Panc1 (cell line): ENCODE data around the gene HOXA5. TPM values are rescaled to one million over a fixed set of nuclear protein-coding genes. Genes with fewer than 3 reads are reported as not detected.

ENCODE experiments used
- ATAC-seq: fragments of 200-7000 bp; cut with Tn5 transposase; 2 replicates; pipeline ENCODE4 v1.9.1; 2020; ENCODE audit warnings: mild to moderate bottlenecking, moderate library complexity
- BruUV-seq: library from RNA; stranded (reverse); fragments of 400-500 nt; replicated peaks from 2 replicates; lab custom pipeline; 2021; lab: Mats Ljungman, UMichigan
- CTCF ChIA-PET: fragments of 300-600 bp; sonication (Branson Sonifier 250); formaldehyde crosslinking; loops from one replicate; lab custom pipeline; 2022; ENCODE audit warnings: antibody characterized with exemption; lab: Charles Lee
- POLR2A ChIA-PET: fragments of 300-600 bp; sonication (Branson Sonifier 250); formaldehyde crosslinking; loops from one replicate; lab custom pipeline; 2022; ENCODE audit warnings: antibody characterized with exemption; lab: Charles Lee
- DNase-seq: peaks from one replicate; pipeline ENCODE4 v3.0.0-alpha.2; 2010; ENCODE audit warnings: low read depth, low spot score
- H3K27ac ChIP-seq: 2 replicates; pipeline ENCODE4 v1.5.1; 2011; ENCODE audit warnings: mild to moderate bottlenecking, low read length, inconsistent platforms
- H3K27me3 ChIP-seq: fragments of 200-500 bp; sonication (Bioruptor generic); 2 replicates; pipeline ENCODE4 v1.6.0; 2014; ENCODE audit warnings: low read length, inconsistent platforms; ENCODE audit not compliant: control insufficient read depth, insufficient read depth
- H3K36me3 ChIP-seq: fragments of 200-500 bp; sonication (Bioruptor generic); 2 replicates; pipeline ENCODE4 v1.5.1; 2014; ENCODE audit warnings: inconsistent platforms, mild to moderate bottlenecking, low read length, moderate library complexity; ENCODE audit not compliant: control insufficient read depth, insufficient read depth
- H3K4me1 ChIP-seq: 2 replicates; pipeline ENCODE4 v1.5.1; 2011; ENCODE audit warnings: inconsistent platforms, mild to moderate bottlenecking, low read length, moderate library complexity; ENCODE audit not compliant: control insufficient read depth, insufficient read depth
- H3K4me3 ChIP-seq, 2 experiments: 2 replicates each; pipeline ENCODE4 v1.5.1; 2011 to 2012; ENCODE audit warnings: low read depth in 2 of 2, low read length in 2 of 2, mild to moderate bottlenecking in 2 of 2, inconsistent platforms in 1 of 2, moderate library complexity in 1 of 2
- H3K9me3 ChIP-seq: fragments of 200-500 bp; sonication (Bioruptor generic); 2 replicates; pipeline ENCODE4 v1.5.1; 2014; ENCODE audit warnings: low read depth, mild to moderate bottlenecking, inconsistent platforms, low read length, moderate library complexity; ENCODE audit not compliant: control insufficient read depth, insufficient read depth
- POLR2AphosphoS5 ChIP-seq: IDR thresholded peaks from 2 replicates; pipeline ENCODE4 v1.6.1; 2012; ENCODE audit warnings: mild to moderate bottlenecking, low read depth, low read length, moderate library complexity
- SIN3A ChIP-seq: IDR thresholded peaks from 2 replicates; pipeline ENCODE4 v1.6.1; 2012; ENCODE audit warnings: low read depth, mild to moderate bottlenecking, low read length, moderate library complexity, borderline replicate concordance; ENCODE audit not compliant: insufficient read depth
- TCF7L2 ChIP-seq: IDR thresholded peaks from 2 replicates; pipeline ENCODE4 v1.6.1; 2011; ENCODE audit warnings: mild to moderate bottlenecking, low read depth, low read length, inconsistent platforms
- in situ Hi-C: cut with HindIII; loops from 2 replicates; pipeline ENCODE4 v1.10.0; 2016; ENCODE audit warnings: low sequenced_read_pairs, low pct_unique_long_range_greater_than_20kb
- intact Hi-C: fragments of 100-400 bp; cut with micrococcal nuclease; formaldehyde crosslinking; loops from one replicate; pipeline ENCODE4 v1.10.0; 2022; ENCODE audit not compliant: unreplicated experiment
- total RNA-seq: library from RNA; stranded (reverse); gene quantifications from one replicate; pipeline ENCODE4 v1.2.1, GENCODE V29; 2021; ENCODE audit not compliant: unreplicated experiment
- TF ChIP-seq, protein P1 (sequence below), 2 experiments: IDR thresholded peaks; 2 replicates each; pipeline ENCODE4 v1.6.1; 2011 to 2012; ENCODE audit warnings: low read depth in 2 of 2, control low read depth in 1 of 2, low read length in 1 of 2, mild to moderate bottlenecking in 1 of 2, moderate library complexity in 1 of 2; ENCODE audit not compliant: insufficient read depth in 1 of 2
- TF ChIP-seq, protein P2 (sequence below): fragments of 450-650 bp; IDR thresholded peaks from 2 replicates; pipeline ENCODE4 v1.5.1; 2017; ENCODE audit warnings: mild to moderate bottlenecking

HOXA5 gene
- total RNA-seq, 1 experiment from 2014 or later: 3.9 TPM

DNA sequence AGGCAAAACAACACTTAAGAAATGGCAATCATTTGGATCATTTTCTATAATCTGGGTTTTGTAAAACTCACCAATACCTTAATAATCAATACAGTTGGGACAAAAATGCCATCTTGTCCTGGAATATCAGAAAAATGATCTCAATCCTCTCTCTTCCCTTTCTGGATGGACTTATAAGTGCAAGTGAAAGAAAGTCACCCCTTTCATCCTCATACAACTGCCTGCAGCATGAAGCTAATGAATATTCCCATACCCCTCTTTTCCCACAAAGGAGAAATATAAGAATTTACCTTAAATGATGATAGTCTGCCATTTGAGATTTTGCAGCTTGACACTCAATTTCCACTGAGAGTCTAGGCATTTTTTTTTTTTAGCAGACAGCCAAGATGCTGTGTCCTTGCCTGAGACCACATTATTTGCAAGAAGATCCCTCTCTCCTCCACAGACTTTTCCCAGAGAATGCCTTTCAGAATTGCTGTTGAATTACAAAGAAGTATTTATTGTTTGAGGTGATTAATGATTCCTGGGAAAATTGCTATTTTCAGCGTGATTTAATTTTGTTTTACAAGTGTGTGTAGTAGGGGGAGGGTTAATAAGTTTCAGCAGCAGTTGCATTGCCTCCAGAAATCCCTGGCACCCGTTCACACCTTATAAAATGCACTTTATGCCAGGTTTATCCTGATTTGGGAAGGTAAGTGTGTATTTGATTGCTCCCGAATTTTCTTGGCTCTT is 16.7 kb downstream of the HOXA5 start:
- intact Hi-C loops: no loop called here
- POLR2A ChIA-PET: no interaction called here
- H3K4me1 ChIP-seq: peaks cover 60% of the 10 kb centered on the region
- peak overlapping the region; percentile 99 for H3K27ac ChIP-seq
- TF ChIP-seq, protein P1, sequence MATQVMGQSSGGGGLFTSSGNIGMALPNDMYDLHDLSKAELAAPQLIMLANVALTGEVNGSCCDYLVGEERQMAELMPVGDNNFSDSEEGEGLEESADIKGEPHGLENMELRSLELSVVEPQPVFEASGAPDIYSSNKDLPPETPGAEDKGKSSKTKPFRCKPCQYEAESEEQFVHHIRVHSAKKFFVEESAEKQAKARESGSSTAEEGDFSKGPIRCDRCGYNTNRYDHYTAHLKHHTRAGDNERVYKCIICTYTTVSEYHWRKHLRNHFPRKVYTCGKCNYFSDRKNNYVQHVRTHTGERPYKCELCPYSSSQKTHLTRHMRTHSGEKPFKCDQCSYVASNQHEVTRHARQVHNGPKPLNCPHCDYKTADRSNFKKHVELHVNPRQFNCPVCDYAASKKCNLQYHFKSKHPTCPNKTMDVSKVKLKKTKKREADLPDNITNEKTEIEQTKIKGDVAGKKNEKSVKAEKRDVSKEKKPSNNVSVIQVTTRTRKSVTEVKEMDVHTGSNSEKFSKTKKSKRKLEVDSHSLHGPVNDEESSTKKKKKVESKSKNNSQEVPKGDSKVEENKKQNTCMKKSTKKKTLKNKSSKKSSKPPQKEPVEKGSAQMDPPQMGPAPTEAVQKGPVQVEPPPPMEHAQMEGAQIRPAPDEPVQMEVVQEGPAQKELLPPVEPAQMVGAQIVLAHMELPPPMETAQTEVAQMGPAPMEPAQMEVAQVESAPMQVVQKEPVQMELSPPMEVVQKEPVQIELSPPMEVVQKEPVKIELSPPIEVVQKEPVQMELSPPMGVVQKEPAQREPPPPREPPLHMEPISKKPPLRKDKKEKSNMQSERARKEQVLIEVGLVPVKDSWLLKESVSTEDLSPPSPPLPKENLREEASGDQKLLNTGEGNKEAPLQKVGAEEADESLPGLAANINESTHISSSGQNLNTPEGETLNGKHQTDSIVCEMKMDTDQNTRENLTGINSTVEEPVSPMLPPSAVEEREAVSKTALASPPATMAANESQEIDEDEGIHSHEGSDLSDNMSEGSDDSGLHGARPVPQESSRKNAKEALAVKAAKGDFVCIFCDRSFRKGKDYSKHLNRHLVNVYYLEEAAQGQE (IDR thresholded peaks at IDR 0.05; ENCODE audit: insufficient read depth in 1 of 2, low read depth in 2 of 2, low read length in 1 of 2): no peak
- TF ChIP-seq SIN3A (no peak), TCF7L2 (no peak), POLR2AphosphoS5 (no peak)
- TF ChIP-seq, protein P2, sequence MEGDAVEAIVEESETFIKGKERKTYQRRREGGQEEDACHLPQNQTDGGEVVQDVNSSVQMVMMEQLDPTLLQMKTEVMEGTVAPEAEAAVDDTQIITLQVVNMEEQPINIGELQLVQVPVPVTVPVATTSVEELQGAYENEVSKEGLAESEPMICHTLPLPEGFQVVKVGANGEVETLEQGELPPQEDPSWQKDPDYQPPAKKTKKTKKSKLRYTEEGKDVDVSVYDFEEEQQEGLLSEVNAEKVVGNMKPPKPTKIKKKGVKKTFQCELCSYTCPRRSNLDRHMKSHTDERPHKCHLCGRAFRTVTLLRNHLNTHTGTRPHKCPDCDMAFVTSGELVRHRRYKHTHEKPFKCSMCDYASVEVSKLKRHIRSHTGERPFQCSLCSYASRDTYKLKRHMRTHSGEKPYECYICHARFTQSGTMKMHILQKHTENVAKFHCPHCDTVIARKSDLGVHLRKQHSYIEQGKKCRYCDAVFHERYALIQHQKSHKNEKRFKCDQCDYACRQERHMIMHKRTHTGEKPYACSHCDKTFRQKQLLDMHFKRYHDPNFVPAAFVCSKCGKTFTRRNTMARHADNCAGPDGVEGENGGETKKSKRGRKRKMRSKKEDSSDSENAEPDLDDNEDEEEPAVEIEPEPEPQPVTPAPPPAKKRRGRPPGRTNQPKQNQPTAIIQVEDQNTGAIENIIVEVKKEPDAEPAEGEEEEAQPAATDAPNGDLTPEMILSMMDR: no peak
- no TSS peak for BruUV-seq
- DNase-seq: no peak
- in situ Hi-C loops: no loop called here
- H3K4me3 ChIP-seq: no peak overlapping the region
- no peaks in the 10 kb centered on the region for H3K9me3 ChIP-seq
- no peaks in the 10 kb centered on the region for H3K27me3 ChIP-seq
- ATAC-seq: no peak
- H3K36me3 ChIP-seq: no peaks in the 10 kb centered on the region
- CTCF ChIA-PET: no interaction called here

DNA sequence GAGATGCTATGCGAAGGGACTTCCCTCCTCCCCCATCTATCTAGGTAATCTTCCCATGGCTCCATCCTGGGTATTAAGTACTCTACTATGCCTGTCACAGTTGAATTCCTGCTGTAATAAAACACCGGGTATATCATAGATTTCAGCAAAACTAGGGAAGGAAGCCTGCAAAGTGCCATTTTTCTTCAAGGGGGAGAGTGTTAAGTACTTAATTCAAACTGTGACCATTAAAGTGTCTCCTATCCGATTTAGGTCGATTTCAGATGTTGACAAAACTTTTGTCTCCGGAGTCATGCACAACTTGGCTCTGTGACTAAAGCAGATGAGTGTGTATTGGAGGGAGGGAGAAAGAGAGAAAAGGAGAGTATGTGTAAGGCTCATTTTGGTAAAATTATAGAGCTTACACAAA is 17.5 kb downstream of the HOXA5 start:
- BruUV-seq: no TSS peak
- in situ Hi-C loops (no loop called here), intact Hi-C loops (no loop called here)
- DNase-seq (no peak), ATAC-seq (no peak)
- H3K9me3 ChIP-seq: no peaks in the 10 kb centered on the region
- TF ChIP-seq POLR2AphosphoS5 (no peak), TCF7L2 (no peak)
- TF ChIP-seq, protein P1 (IDR thresholded peaks at IDR 0.05; ENCODE audit: insufficient read depth in 1 of 2, low read depth in 2 of 2, low read length in 1 of 2): no peak
- ChIA-PET POLR2A (no interaction called here), CTCF (no interaction called here)
- H3K36me3 ChIP-seq: no peaks in the 10 kb centered on the region
- no peaks in the 10 kb centered on the region for H3K27me3 ChIP-seq
- no peak overlapping the region for H3K4me3 ChIP-seq
- H3K4me1 ChIP-seq: peaks cover 62% of the 10 kb centered on the region
- H3K27ac ChIP-seq: peak overlapping the region; percentile 99
